Measurements from ENCODE around the gene TEK. TPM values are rescaled to one million over a fixed set of nuclear protein-coding genes. Genes with fewer than 3 reads are reported as not detected.

Gene TEK
- total and polyA plus RNA-seq, 9 of the 15 experiments (the other 6 are each of a cell fraction or from before 2014, with no cell fraction given): 0.03 to 0.13 (median 0.06) TPM

DNA sequence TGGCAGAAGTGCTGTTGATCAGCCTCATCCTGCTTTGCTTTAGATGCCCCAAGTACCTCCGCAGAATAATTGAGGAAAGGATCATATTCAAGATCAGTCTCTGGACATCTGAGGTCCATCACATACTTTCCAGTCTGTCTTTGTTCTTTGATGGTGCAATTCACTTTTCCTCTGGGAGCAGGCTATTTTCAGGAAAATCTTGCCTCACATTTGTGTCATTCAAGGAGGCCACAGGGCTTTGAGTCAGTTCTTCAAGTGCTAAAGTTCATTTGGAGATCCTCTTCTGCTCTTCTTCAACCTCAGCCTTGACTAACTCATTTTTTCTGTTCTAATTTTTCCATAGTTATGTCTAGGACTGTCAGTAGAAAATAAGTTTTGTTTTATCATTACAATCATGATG, 169.3 kb downstream of the TEK start:
- no TSS peak for BruUV-seq (replicated peaks)
- intact Hi-C loops (cut with micrococcal nuclease): no loop called here
- no peaks in the 10 kb centered on the region for H4K20me1 ChIP-seq (replicated peaks; ENCODE audit: control insufficient read depth, insufficient read depth, low read length)
- FAIRE-seq (no peak), ATAC-seq (no peak), DNase-seq (ENCODE audit: extremely low read depth in 1 of 4, low spot score in 3 of 4) (no peak)
- in situ Hi-C loops (cut with MboI): no loop called here
- WGBS (ENCODE audit: insufficient coverage, low coverage, missing lambda C conversion rate): no CpG with 5 or more reads among the region's 1 CpG
- TF ChIP-seq ZNF583 (CRISPR knock-in tag; IDR thresholded peaks at IDR 0.05) (no peak), ZFP30 (CRISPR knock-in tag; IDR thresholded peaks at IDR 0.05; ENCODE audit: borderline replicate concordance) (no peak), KDM2B (CRISPR knock-in tag; IDR thresholded peaks at IDR 0.05) (no peak), ZNF830 (CRISPR knock-in tag; IDR thresholded peaks at IDR 0.05) (no peak), ZNF699 (CRISPR knock-in tag; IDR thresholded peaks at IDR 0.05; ENCODE audit: insufficient replicate concordance) (no peak), SREBF2 (CRISPR knock-in tag; IDR thresholded peaks at IDR 0.05) (no peak)
- TF ChIP-seq, protein P1, sequence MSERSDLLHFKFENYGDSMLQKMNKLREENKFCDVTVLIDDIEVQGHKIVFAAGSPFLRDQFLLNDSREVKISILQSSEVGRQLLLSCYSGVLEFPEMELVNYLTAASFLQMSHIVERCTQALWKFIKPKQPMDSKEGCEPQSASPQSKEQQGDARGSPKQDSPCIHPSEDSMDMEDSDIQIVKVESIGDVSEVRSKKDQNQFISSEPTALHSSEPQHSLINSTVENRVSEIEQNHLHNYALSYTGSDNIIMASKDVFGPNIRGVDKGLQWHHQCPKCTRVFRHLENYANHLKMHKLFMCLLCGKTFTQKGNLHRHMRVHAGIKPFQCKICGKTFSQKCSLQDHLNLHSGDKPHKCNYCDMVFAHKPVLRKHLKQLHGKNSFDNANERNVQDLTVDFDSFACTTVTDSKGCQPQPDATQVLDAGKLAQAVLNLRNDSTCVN (CRISPR knock-in tag; IDR thresholded peaks at IDR 0.05): no peak
- TF ChIP-seq, protein P2, sequence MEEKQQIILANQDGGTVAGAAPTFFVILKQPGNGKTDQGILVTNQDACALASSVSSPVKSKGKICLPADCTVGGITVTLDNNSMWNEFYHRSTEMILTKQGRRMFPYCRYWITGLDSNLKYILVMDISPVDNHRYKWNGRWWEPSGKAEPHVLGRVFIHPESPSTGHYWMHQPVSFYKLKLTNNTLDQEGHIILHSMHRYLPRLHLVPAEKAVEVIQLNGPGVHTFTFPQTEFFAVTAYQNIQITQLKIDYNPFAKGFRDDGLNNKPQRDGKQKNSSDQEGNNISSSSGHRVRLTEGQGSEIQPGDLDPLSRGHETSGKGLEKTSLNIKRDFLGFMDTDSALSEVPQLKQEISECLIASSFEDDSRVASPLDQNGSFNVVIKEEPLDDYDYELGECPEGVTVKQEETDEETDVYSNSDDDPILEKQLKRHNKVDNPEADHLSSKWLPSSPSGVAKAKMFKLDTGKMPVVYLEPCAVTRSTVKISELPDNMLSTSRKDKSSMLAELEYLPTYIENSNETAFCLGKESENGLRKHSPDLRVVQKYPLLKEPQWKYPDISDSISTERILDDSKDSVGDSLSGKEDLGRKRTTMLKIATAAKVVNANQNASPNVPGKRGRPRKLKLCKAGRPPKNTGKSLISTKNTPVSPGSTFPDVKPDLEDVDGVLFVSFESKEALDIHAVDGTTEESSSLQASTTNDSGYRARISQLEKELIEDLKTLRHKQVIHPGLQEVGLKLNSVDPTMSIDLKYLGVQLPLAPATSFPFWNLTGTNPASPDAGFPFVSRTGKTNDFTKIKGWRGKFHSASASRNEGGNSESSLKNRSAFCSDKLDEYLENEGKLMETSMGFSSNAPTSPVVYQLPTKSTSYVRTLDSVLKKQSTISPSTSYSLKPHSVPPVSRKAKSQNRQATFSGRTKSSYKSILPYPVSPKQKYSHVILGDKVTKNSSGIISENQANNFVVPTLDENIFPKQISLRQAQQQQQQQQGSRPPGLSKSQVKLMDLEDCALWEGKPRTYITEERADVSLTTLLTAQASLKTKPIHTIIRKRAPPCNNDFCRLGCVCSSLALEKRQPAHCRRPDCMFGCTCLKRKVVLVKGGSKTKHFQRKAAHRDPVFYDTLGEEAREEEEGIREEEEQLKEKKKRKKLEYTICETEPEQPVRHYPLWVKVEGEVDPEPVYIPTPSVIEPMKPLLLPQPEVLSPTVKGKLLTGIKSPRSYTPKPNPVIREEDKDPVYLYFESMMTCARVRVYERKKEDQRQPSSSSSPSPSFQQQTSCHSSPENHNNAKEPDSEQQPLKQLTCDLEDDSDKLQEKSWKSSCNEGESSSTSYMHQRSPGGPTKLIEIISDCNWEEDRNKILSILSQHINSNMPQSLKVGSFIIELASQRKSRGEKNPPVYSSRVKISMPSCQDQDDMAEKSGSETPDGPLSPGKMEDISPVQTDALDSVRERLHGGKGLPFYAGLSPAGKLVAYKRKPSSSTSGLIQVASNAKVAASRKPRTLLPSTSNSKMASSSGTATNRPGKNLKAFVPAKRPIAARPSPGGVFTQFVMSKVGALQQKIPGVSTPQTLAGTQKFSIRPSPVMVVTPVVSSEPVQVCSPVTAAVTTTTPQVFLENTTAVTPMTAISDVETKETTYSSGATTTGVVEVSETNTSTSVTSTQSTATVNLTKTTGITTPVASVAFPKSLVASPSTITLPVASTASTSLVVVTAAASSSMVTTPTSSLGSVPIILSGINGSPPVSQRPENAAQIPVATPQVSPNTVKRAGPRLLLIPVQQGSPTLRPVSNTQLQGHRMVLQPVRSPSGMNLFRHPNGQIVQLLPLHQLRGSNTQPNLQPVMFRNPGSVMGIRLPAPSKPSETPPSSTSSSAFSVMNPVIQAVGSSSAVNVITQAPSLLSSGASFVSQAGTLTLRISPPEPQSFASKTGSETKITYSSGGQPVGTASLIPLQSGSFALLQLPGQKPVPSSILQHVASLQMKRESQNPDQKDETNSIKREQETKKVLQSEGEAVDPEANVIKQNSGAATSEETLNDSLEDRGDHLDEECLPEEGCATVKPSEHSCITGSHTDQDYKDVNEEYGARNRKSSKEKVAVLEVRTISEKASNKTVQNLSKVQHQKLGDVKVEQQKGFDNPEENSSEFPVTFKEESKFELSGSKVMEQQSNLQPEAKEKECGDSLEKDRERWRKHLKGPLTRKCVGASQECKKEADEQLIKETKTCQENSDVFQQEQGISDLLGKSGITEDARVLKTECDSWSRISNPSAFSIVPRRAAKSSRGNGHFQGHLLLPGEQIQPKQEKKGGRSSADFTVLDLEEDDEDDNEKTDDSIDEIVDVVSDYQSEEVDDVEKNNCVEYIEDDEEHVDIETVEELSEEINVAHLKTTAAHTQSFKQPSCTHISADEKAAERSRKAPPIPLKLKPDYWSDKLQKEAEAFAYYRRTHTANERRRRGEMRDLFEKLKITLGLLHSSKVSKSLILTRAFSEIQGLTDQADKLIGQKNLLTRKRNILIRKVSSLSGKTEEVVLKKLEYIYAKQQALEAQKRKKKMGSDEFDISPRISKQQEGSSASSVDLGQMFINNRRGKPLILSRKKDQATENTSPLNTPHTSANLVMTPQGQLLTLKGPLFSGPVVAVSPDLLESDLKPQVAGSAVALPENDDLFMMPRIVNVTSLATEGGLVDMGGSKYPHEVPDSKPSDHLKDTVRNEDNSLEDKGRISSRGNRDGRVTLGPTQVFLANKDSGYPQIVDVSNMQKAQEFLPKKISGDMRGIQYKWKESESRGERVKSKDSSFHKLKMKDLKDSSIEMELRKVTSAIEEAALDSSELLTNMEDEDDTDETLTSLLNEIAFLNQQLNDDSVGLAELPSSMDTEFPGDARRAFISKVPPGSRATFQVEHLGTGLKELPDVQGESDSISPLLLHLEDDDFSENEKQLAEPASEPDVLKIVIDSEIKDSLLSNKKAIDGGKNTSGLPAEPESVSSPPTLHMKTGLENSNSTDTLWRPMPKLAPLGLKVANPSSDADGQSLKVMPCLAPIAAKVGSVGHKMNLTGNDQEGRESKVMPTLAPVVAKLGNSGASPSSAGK (IDR thresholded peaks at IDR 0.05): no peak
- H3K4me2 ChIP-seq (ENCODE audit: insufficient read depth, low read length): no peak overlapping the region
- H2AFZ ChIP-seq (ENCODE audit: low read depth, low read length): no peak overlapping the region
- no peaks in the 10 kb centered on the region for H3K9me1 ChIP-seq (ENCODE audit: control insufficient read depth, insufficient read depth, low read length)
- H3K4me1 ChIP-seq (replicated peaks in 1 of 2; ENCODE audit: control insufficient read depth in 2 of 2, insufficient read depth in 2 of 2, low read length in 2 of 2): peaks cover 0 to 4% of the 10 kb centered on the region in 2 experiments; a peak in 2 of 5 replicates
- no peaks in the 10 kb centered on the region for H3K79me2 ChIP-seq (ENCODE audit: control insufficient read depth, insufficient read depth, low read length)
- no peak overlapping the region for H3K9ac ChIP-seq (ENCODE audit: insufficient read depth in 1 of 2, low read depth in 2 of 2, low read length in 2 of 2)
- H3K27ac ChIP-seq (ENCODE audit: extremely low read depth, low read depth, low read length): no peak overlapping the region
- H3K36me3 ChIP-seq (ENCODE audit: control insufficient read depth, insufficient read depth, low read length): no peaks in the 10 kb centered on the region
- no peaks in the 10 kb centered on the region for H3K27me3 ChIP-seq (ENCODE audit: control insufficient read depth in 2 of 2, insufficient read depth in 2 of 2, low read length in 2 of 2)
- H3K4me3 ChIP-seq: no peak overlapping the region
- ChIA-PET CTCF (ENCODE audit: low intra/inter-chr PET ratio) (no interaction called here), POLR2A (no interaction called here)
- no peaks in the 10 kb centered on the region for H3K9me3 ChIP-seq (replicated peaks; ENCODE audit: control insufficient read depth, insufficient read depth, low read depth, low read length)
